ENCODE measurements around the gene HS6ST1.

Gene HS6ST1

GRCh38 chr2:128309280-128310093, 9.2 kb downstream of the HS6ST1 start:
- peak; percentile 41 for DNase-seq

- DNase-seq = no peak
Measured at GRCh38 chr2:128308889-128309279, 9.8 kb downstream of the HS6ST1 start.

GRCh38 chr2:128308284-128308731, 10.4 kb downstream of the HS6ST1 start:
- DNase-seq = no peak

- no peak for DNase-seq
Measured at GRCh38 chr2:128307595-128307994, 11.1 kb downstream of the HS6ST1 start.

- no peak for DNase-seq
Measured at GRCh38 chr2:128306931-128307460, 11.7 kb downstream of the HS6ST1 start.

- DNase-seq = no peak
Measured at GRCh38 chr2:128306081-128306930, 12.4 kb downstream of the HS6ST1 start.

GRCh38 chr2:128305555-128306080, 13.1 kb downstream of the HS6ST1 start:
- peak; percentile 48 for DNase-seq

GRCh38 chr2:128304715-128305554, 13.7 kb downstream of the HS6ST1 start:
- DNase-seq = peak; percentile 47

GRCh38 chr2:128304330-128304714, 14.3 kb downstream of the HS6ST1 start:
- DNase-seq = no peak

- no peak for DNase-seq
Measured at GRCh38 chr2:128303911-128304310, 14.8 kb downstream of the HS6ST1 start.

- no peak for DNase-seq
Measured at GRCh38 chr2:128303095-128303791, 15.4 kb downstream of the HS6ST1 start.

GRCh38 chr2:128302744-128303067, 16.0 kb downstream of the HS6ST1 start:
- DNase-seq = no peak

GRCh38 chr2:128302011-128302743, 16.5 kb downstream of the HS6ST1 start:
- no peak for DNase-seq

GRCh38 chr2:128301501-128301966, 17.1 kb downstream of the HS6ST1 start:
- DNase-seq = no peak

GRCh38 chr2:128301021-128301420, 17.6 kb downstream of the HS6ST1 start:
- no peak for DNase-seq

- no peak for DNase-seq
Measured at GRCh38 chr2:128300151-128301020, 18.3 kb downstream of the HS6ST1 start.

- no peak for DNase-seq
Measured at GRCh38 chr2:128299628-128300027, 19.0 kb downstream of the HS6ST1 start.

- DNase-seq = no peak
Measured at GRCh38 chr2:128298846-128299507, 19.7 kb downstream of the HS6ST1 start.

- no peak for DNase-seq
Measured at GRCh38 chr2:128298286-128298685, 20.4 kb downstream of the HS6ST1 start.

All from NCI-H524 treated with DMSO at 0.1 percent for 48 hours (cell line).